Activated naive CD8-positive, alpha-beta T cell treated with anti-CD3 and anti-CD28 coated beads, Interleukin-2, amount 10 ng/mL, durations not matched to agents 7 days and 5 days (primary cell): ENCODE results near the gene ARID1B. TPM values are rescaled to one million over a fixed set of nuclear protein-coding genes. Genes with fewer than 3 reads are reported as not detected.
"Not testable (repeated sequence)": the region's sequence is repeated elsewhere in the genome, so short reads cannot be mapped to it uniquely, and the experiment has no call there.

Experiments used
- ATAC-seq: fragments of 150-1000 bp; cut with Tn5 transposase; one replicate; pipeline ENCODE4 v1.10.0; 2021; ENCODE audit warnings: low read depth, moderate library complexity
- POLR2A ChIA-PET: fragments of 350-600 bp; sonication (Branson Sonifier 250); formaldehyde crosslinking; loops from one replicate; lab custom pipeline; 2021; ENCODE audit warnings: antibody characterized with exemption; lab: Charles Lee
- DNase-seq: peaks from one replicate; pipeline ENCODE4 v3.0.0; 2021
- H3K27ac Mint-ChIP-seq: one replicate; pipeline ENCODE4 v1.8.0; 2022; ENCODE audit warnings: mild to moderate bottlenecking, mixed read lengths
- H3K27me3 Mint-ChIP-seq: one replicate; pipeline ENCODE4 v1.8.0; 2022; ENCODE audit warnings: mild to moderate bottlenecking, moderate library complexity, mixed read lengths
- H3K36me3 Mint-ChIP-seq: one replicate; pipeline ENCODE4 v1.8.0; 2021; ENCODE audit warnings: mild to moderate bottlenecking, mixed read lengths
- H3K4me1 Mint-ChIP-seq: one replicate; pipeline ENCODE4 v1.8.0; 2021; ENCODE audit warnings: mixed read lengths
- H3K4me3 Mint-ChIP-seq: one replicate; pipeline ENCODE4 v1.8.0; 2022; ENCODE audit warnings: mild to moderate bottlenecking, moderate library complexity, mixed read lengths
- H3K9me3 Mint-ChIP-seq: one replicate; pipeline ENCODE4 v1.8.0; 2021; ENCODE audit warnings: mixed read lengths
- total RNA-seq, 2 experiments: library from RNA; stranded (reverse); gene quantifications; one replicate each; pipeline ENCODE4 v1.2.3, GENCODE V29; 2021

ARID1B gene
- total RNA-seq, 2 experiments from 2014 or later: 83.2 to 98.2 TPM

GRCh38 chr6:156970595-156971112 is 193.5 kb downstream of the ARID1B start:
- no peak overlapping the region for H3K4me3 Mint-ChIP-seq
- peaks cover 13% of the 10 kb centered on the region for H3K4me1 Mint-ChIP-seq
- H3K27ac Mint-ChIP-seq: no peak overlapping the region
- no peak for ATAC-seq
- peaks cover 3% of the 10 kb centered on the region for H3K36me3 Mint-ChIP-seq
- no peaks in the 10 kb centered on the region for H3K27me3 Mint-ChIP-seq
- DNase-seq: no peak
- POLR2A ChIA-PET: no interaction called here
- H3K9me3 Mint-ChIP-seq: no peaks in the 10 kb centered on the region

- DNase-seq: no peak
- Mint-ChIP-seq H3K27me3 (no peaks in the 10 kb centered on the region), H3K4me1 (peaks cover 15% of the 10 kb centered on the region), H3K27ac (no peak overlapping the region), H3K4me3 (no peak overlapping the region), H3K36me3 (peaks cover 5% of the 10 kb centered on the region), H3K9me3 (no peaks in the 10 kb centered on the region)
- POLR2A ChIA-PET: no interaction called here
- no peak for ATAC-seq
These were observed 194.1 kb downstream of the ARID1B start for GRCh38 chr6:156971153-156971885.

GRCh38 chr6:156972145-156972544 is 195.0 kb downstream of the ARID1B start:
- H3K27ac Mint-ChIP-seq: no peak overlapping the region
- no peak for ATAC-seq
- H3K4me1 Mint-ChIP-seq: peaks cover 17% of the 10 kb centered on the region
- DNase-seq: no peak
- H3K9me3 Mint-ChIP-seq: no peaks in the 10 kb centered on the region
- no peak overlapping the region for H3K4me3 Mint-ChIP-seq
- peaks cover 3% of the 10 kb centered on the region for H3K36me3 Mint-ChIP-seq
- POLR2A ChIA-PET: no interaction called here
- no peaks in the 10 kb centered on the region for H3K27me3 Mint-ChIP-seq

GRCh38 chr6:156974830-156975261 is 197.7 kb downstream of the ARID1B start:
- Mint-ChIP-seq H3K27me3 (no peaks in the 10 kb centered on the region), H3K9me3 (no peaks in the 10 kb centered on the region), H3K4me1 (peaks cover 26% of the 10 kb centered on the region), H3K36me3 (peaks cover 5% of the 10 kb centered on the region), H3K4me3 (no peak overlapping the region), H3K27ac (no peak overlapping the region)
- POLR2A ChIA-PET: no interaction called here
- ATAC-seq (no peak), DNase-seq (no peak)

GRCh38 chr6:156975414-156975813 is 198.2 kb downstream of the ARID1B start:
- H3K4me3 Mint-ChIP-seq: peak overlapping the region; percentile 82
- peaks cover 26% of the 10 kb centered on the region for H3K4me1 Mint-ChIP-seq
- no peak for DNase-seq

GRCh38 chr6:156976216-156977127 is 199.3 kb downstream of the ARID1B start:
- no peak for DNase-seq
- H3K27me3 Mint-ChIP-seq: no peaks in the 10 kb centered on the region
- no peaks in the 10 kb centered on the region for H3K9me3 Mint-ChIP-seq
- H3K36me3 Mint-ChIP-seq: peaks cover 5% of the 10 kb centered on the region
- peak overlapping the region; percentile 82 for H3K4me3 Mint-ChIP-seq
- H3K4me1 Mint-ChIP-seq: peaks cover 28% of the 10 kb centered on the region
- ATAC-seq: peak; percentile 14
- POLR2A ChIA-PET: interaction anchor here (0.8 kb wide), 1 partner anchor 44 kb away, joined by 3 read pairs; no protein-coding TSS in a partner anchor
- peak overlapping the region; percentile 68 for H3K27ac Mint-ChIP-seq

More at GRCh38 chr6:156975414-156975813, 198.2 kb downstream of the ARID1B start:
- ATAC-seq: no peak
- H3K27ac Mint-ChIP-seq: peak overlapping the region; percentile 68
- peaks cover 5% of the 10 kb centered on the region for H3K36me3 Mint-ChIP-seq
- no peaks in the 10 kb centered on the region for H3K27me3 Mint-ChIP-seq
- POLR2A ChIA-PET: no interaction called here
- H3K9me3 Mint-ChIP-seq: no peaks in the 10 kb centered on the region

- Mint-ChIP-seq H3K36me3 (peaks cover 5% of the 10 kb centered on the region), H3K4me3 (no peak overlapping the region), H3K4me1 (peaks cover 29% of the 10 kb centered on the region), H3K27ac (no peak overlapping the region), H3K9me3 (no peaks in the 10 kb centered on the region), H3K27me3 (peaks cover 1% of the 10 kb centered on the region)
- POLR2A ChIA-PET: no interaction called here
- ATAC-seq (no peak), DNase-seq (no peak)
These were observed 200.5 kb downstream of the ARID1B start for GRCh38 chr6:156977527-156978291.

- POLR2A ChIA-PET: no interaction called here
- Mint-ChIP-seq H3K36me3 (peaks cover 5% of the 10 kb centered on the region), H3K27ac (no peak overlapping the region), H3K4me3 (no peak overlapping the region), H3K4me1 (peaks cover 31% of the 10 kb centered on the region), H3K27me3 (peaks cover 1% of the 10 kb centered on the region), H3K9me3 (no peaks in the 10 kb centered on the region)
- DNase-seq (no peak), ATAC-seq (no peak)
These were observed 201.8 kb downstream of the ARID1B start for GRCh38 chr6:156978948-156979347.

GRCh38 chr6:156980515-156980914 is 203.3 kb downstream of the ARID1B start:
- peaks cover 5% of the 10 kb centered on the region for H3K36me3 Mint-ChIP-seq
- peaks cover 1% of the 10 kb centered on the region for H3K27me3 Mint-ChIP-seq
- POLR2A ChIA-PET: no interaction called here
- H3K9me3 Mint-ChIP-seq: no peaks in the 10 kb centered on the region
- ATAC-seq: no peak
- DNase-seq: no peak
- H3K4me3 Mint-ChIP-seq: no peak overlapping the region
- H3K4me1 Mint-ChIP-seq: peaks cover 30% of the 10 kb centered on the region
- H3K27ac Mint-ChIP-seq: no peak overlapping the region

- Mint-ChIP-seq H3K36me3 (peaks cover 2% of the 10 kb centered on the region), H3K4me1 (peaks cover 27% of the 10 kb centered on the region), H3K27ac (no peak overlapping the region), H3K27me3 (peaks cover 1% of the 10 kb centered on the region), H3K4me3 (no peak overlapping the region), H3K9me3 (no peaks in the 10 kb centered on the region)
- no peak for ATAC-seq
- no peak for DNase-seq
- POLR2A ChIA-PET: no interaction called here
These were observed 203.8 kb downstream of the ARID1B start for GRCh38 chr6:156980948-156981347.

- Mint-ChIP-seq H3K9me3 (no peaks in the 10 kb centered on the region), H3K4me3 (no peak overlapping the region), H3K36me3 (peaks cover 2% of the 10 kb centered on the region), H3K27me3 (peaks cover 1% of the 10 kb centered on the region), H3K4me1 (peaks cover 22% of the 10 kb centered on the region), H3K27ac (no peak overlapping the region)
- ATAC-seq: no peak
- POLR2A ChIA-PET: no interaction called here
- DNase-seq: no peak
These were observed 205.0 kb downstream of the ARID1B start for GRCh38 chr6:156982168-156982567.

GRCh38 chr6:156982864-156983263 is 205.7 kb downstream of the ARID1B start:
- H3K27me3 Mint-ChIP-seq, H3K27ac Mint-ChIP-seq: not testable (repeated sequence)
- peaks cover 19% of the 10 kb centered on the region for H3K4me1 Mint-ChIP-seq

More at GRCh38 chr6:156982864-156983263, 205.7 kb downstream of the ARID1B start:
- H3K9me3 Mint-ChIP-seq, H3K4me3 Mint-ChIP-seq, ATAC-seq, H3K36me3 Mint-ChIP-seq, DNase-seq, POLR2A ChIA-PET: not testable (repeated sequence)
